Kidney (tissue), 14 donors: ENCODE results near the gene C4orf50. TPM values are rescaled to one million over a fixed set of nuclear protein-coding genes. Genes with fewer than 3 reads are reported as not detected.

Experiments
- DNase-seq, 5 donors: peaks; one replicate each; pipeline ENCODE4 v3.0.0-alpha.2; 2013 to 2020
- FAIRE-seq: peaks from 2 replicates; lab custom pipeline; 2012; peaks lifted over from hg19 to GRCh38; lab: Jason Lieb, UNC
- H3K27ac ChIP-seq, 2 donors: one replicate each; pipeline ENCODE4 v1.7.0; 2013; ENCODE audit warnings: low read depth in 2 of 2, low read length in 2 of 2, inconsistent platforms in 1 of 2
- H3K27me3 ChIP-seq: one replicate; pipeline ENCODE4 v1.7.1; 2013; ENCODE audit warnings: low read length, inconsistent platforms; ENCODE audit not compliant: control insufficient read depth, insufficient read depth
- H3K36me3 ChIP-seq, 3 donors: one replicate each; pipeline versions ENCODE4 v1.7.0 to v1.7.1; 2013; ENCODE audit warnings: low read length in 3 of 3, control low read depth in 1 of 3, inconsistent platforms in 1 of 3; ENCODE audit not compliant: insufficient read depth in 3 of 3, control insufficient read depth in 2 of 3
- H3K4me1 ChIP-seq, 3 donors: one replicate each; pipeline versions ENCODE4 v1.7.0 to v1.7.1; 2013; ENCODE audit warnings: low read length in 3 of 3, inconsistent platforms in 1 of 3, low read depth in 1 of 3; ENCODE audit not compliant: control insufficient read depth in 2 of 3, insufficient read depth in 2 of 3
- H3K4me3 ChIP-seq, 3 donors: one replicate each; pipeline versions ENCODE4 v1.7.0 to v1.8.1; 2013; ENCODE audit warnings: low read length in 3 of 3, control low read depth in 1 of 3, inconsistent platforms in 1 of 3
- H3K9ac ChIP-seq, 3 donors: one replicate each; pipeline versions ENCODE4 v1.7.0 to v1.7.1; 2013; ENCODE audit warnings: low read length in 3 of 3, control low read depth in 1 of 3, inconsistent platforms in 1 of 3
- H3K9me3 ChIP-seq, 3 donors: one replicate each; pipeline versions ENCODE4 v1.7.0 to v1.7.1; 2013; ENCODE audit warnings: low read length in 3 of 3, control low read depth in 1 of 3, inconsistent platforms in 1 of 3; ENCODE audit not compliant: control insufficient read depth in 2 of 3, insufficient read depth in 1 of 3
- intact Hi-C: fragments of 100-400 bp; cut with DNase I; formaldehyde crosslinking; loops from one replicate; pipeline ENCODE4 v1.11.1; 2022
- microRNA-seq: library from miRNA; unstranded; fragments of <30 nt; microRNA quantifications from one replicate; pipeline ENCODE4 v1.2.0, GENCODE V29; 2020
- polyA plus RNA-seq: library from polyadenylated mRNA; stranded (reverse); fragments of 350-450 nt; fragmentation: Illumina TruSeq; extraction: RNeasy Lipid Tissue Mini Kit (QIAGEN cat#74804); gene quantifications from one replicate; pipeline ENCODE4 v1.2.3, GENCODE V29; 2014; ENCODE audit warnings: low read depth, low replicate concordance; ENCODE audit not compliant: insufficient read depth
- total RNA-seq: library from RNA; stranded (reverse); fragmentation: NEBNext Ultra II Directional; extraction: Animal tissue kit (Norgen Biotek cat#: 25700); gene quantifications from one replicate; pipeline ENCODE4 v1.2.1, GENCODE V29; 2021
- TF ChIP-seq, protein P1 (sequence below): IDR thresholded peaks from 3 replicates; pipeline ENCODE4 v1.5.1; 2012; ENCODE audit warnings: mild to moderate bottlenecking, moderate library complexity, borderline replicate concordance; ENCODE audit not compliant: insufficient read depth; ENCODE audit errors: extremely low read depth
- donor health status: control.
- donor health status: control.
- donor health status: control.
- donor health status: control.
- donor health status: control.
- donor health status: DM: yes; HTN: yes; CAD: no.
- donor health status: Normal renal cell carcinoma (clear cell type).

Gene C4orf50
- total and polyA plus RNA-seq, 2 donors from 2014 or later = 0.16 TPM; not detected in 1

DNA sequence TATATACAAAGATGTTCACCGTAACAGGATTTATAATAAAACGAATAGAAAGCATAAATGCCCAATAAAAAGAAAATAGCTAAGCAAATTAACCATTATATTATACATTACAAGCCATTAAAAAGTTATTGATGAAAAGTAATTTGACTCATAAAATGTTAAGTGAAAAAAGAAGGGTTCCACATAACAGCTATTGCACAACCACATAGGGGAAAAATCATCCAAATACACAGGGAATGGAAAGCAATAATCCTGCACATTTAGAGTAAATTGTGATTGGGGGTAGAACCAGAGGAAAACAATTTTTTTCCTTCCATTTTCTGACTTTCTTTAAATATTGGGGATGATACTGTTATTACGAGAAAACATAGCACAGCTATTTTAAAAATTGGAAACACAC, 163.3 kb downstream of the C4orf50 start:
- Histone ChIP-seq H3K4me1 (no peaks in the 10 kb centered on the region), H3K9ac (no peak overlapping the region), H3K36me3 (peaks cover 0 to 2% (median 0%) of the 10 kb centered on the region in 3 donors), H3K4me3 (no peak overlapping the region), H3K9me3 (peaks cover 0 to 2% (median 0%) of the 10 kb centered on the region in 3 donors), H3K27me3 (no peaks in the 10 kb centered on the region), H3K27ac (no peak overlapping the region)
- intact Hi-C loops = no loop called here
- no peak for FAIRE-seq
- TF ChIP-seq, protein P1, sequence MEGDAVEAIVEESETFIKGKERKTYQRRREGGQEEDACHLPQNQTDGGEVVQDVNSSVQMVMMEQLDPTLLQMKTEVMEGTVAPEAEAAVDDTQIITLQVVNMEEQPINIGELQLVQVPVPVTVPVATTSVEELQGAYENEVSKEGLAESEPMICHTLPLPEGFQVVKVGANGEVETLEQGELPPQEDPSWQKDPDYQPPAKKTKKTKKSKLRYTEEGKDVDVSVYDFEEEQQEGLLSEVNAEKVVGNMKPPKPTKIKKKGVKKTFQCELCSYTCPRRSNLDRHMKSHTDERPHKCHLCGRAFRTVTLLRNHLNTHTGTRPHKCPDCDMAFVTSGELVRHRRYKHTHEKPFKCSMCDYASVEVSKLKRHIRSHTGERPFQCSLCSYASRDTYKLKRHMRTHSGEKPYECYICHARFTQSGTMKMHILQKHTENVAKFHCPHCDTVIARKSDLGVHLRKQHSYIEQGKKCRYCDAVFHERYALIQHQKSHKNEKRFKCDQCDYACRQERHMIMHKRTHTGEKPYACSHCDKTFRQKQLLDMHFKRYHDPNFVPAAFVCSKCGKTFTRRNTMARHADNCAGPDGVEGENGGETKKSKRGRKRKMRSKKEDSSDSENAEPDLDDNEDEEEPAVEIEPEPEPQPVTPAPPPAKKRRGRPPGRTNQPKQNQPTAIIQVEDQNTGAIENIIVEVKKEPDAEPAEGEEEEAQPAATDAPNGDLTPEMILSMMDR = no peak
- no peak for DNase-seq

DNA sequence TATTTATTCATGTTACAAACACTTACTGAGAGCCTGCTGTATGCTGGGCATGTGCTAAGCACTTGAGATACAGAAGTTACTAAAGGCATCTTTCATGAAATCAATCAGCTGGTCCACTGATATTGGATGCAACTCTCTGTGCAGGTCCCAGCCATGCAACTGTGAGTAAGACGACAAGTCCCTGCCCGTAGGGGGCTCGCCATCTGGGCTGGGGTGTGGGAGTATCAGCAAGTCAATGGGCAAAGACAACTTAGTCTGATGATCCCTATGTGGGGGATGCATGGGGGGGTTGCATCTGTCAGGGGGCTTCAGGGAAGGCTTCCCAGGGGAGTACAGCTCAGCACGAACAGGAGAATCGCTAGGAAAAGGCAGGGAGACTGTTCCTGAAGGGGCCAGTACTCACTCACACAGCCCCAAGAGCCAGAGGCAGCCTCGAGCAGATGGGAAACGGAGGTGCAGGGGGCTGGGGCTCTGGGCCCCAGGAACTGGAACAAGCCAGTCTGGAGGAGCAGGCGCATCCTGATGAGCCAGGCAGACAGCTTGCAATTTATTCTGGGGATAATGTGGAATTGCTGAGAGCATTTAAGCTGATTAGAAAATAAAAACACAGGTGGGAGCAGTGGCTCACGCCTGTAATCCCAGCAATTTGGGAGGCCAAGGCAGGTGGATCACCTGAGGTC, 165.6 kb downstream of the C4orf50 start:
- TF ChIP-seq, protein P1 = no peak
- intact Hi-C loops = no loop called here
- Histone ChIP-seq H3K27me3 (no peaks in the 10 kb centered on the region), H3K27ac (no peak overlapping the region), H3K4me3 (no peak overlapping the region), H3K4me1 (no peaks in the 10 kb centered on the region), H3K9ac (no peak overlapping the region), H3K9me3 (peaks cover 0 to 2% (median 0%) of the 10 kb centered on the region in 3 donors), H3K36me3 (peaks cover 0 to 2% (median 0%) of the 10 kb centered on the region in 3 donors)
- FAIRE-seq = no peak
- DNase-seq = no peak

DNA sequence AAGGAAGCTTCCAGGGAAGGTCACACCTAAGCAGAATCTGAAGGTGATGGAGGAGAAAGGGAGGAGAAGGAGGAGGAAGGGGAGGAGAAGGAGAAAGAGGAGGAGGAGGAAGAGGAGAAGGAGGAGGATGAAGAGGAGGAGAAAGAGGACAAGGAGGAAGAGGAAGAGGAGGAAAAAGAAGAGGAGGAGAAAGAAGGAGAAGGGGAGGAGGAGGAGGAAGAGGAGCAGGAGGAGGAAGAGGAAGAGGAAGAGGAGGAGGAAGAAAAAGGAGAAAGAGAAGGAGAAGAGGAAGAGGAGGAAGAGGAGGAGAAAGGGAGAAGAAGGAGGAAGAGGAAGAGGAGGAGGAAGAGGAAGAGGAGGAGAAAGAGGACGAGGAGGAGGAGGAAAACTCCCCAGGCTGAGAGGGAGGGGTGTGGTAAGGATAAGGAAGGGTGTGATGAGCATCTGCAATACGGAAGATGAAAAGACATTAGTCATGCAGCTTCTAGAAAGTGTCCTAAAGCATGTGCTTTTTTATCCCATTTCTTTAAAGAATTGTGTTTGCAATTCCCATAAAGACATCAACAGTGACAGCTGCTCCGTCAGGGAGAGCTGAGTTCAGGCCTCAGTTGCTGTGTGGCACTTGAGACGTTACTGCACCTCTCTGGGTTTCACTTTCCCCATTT, 166.5 kb downstream of the C4orf50 start:
- FAIRE-seq (no peak), DNase-seq (no peak)
- TF ChIP-seq, protein P1 = no peak
- peaks cover 0 to 2% (median 0%) of the 10 kb centered on the region in 3 donors for H3K36me3 ChIP-seq
- H3K9ac ChIP-seq = no peak overlapping the region
- H3K27ac ChIP-seq = no peak overlapping the region
- H3K9me3 ChIP-seq = no peaks in the 10 kb centered on the region
- H3K4me1 ChIP-seq = no peaks in the 10 kb centered on the region
- no peak overlapping the region for H3K4me3 ChIP-seq
- H3K27me3 ChIP-seq = no peaks in the 10 kb centered on the region
- intact Hi-C loops = no loop called here

Small RNA genes within 50 kb of the gene (microRNA-seq; reads per million reads assigned to microRNA genes)
- not detected for gene MIR378D1

Other genes with a start within 250 kb of the C4orf50 start
- 0.66 TPM for gene CRMP1, start 125.3 kb downstream of the C4orf50 start, total RNA-seq
- gene CRMP1, start 125.3 kb downstream of the C4orf50 start, polyA plus RNA-seq = 0.26 TPM
- gene JAKMIP1, start 182.1 kb upstream of the C4orf50 start, total RNA-seq = 0.69 TPM
- not detected for gene JAKMIP1, start 182.1 kb upstream of the C4orf50 start, polyA plus RNA-seq